ENCODE measurements around the gene TNFSF15.
A peak's percentile ranks its signal among the peaks of the same experiment; 100 is the strongest.
"Not testable (repeated sequence)": the region's sequence is repeated elsewhere in the genome, so short reads cannot be mapped to it uniquely, and the experiment has no call there.

The TNFSF15 gene

DNA sequence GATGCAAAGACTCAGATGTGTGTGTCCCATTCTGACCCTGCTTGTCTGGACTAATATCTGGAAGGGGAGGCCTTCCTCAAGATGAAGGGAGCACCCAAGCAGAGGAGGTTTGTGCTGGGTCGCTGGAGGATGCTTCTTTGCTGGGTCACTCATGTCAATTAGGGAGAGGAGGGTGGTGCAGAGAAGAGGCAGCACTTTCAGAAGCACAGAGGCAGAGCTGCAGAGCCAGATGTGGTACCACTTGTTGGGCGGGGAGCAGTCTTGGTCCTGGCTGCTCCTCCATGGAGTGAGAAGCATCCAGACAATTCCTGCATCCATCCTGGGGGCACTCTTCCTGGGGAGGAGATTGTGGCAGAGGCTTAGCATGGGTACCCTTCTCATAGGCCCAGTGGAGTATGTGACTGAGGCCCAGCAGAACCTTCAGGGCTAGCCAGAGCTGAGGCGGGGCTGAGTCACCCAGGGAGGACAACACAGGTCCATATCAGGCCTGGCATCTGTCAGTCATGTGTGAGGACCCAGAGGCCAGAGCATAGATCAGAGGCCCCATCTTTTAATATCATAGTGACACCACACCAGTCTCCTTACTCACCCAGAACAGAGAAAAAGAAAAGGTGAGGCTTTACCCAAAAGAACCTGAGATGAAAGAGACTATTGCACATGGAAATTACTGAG lies 59.8 kb downstream of the TNFSF15 start:
- DNase-seq: no peak

DNA sequence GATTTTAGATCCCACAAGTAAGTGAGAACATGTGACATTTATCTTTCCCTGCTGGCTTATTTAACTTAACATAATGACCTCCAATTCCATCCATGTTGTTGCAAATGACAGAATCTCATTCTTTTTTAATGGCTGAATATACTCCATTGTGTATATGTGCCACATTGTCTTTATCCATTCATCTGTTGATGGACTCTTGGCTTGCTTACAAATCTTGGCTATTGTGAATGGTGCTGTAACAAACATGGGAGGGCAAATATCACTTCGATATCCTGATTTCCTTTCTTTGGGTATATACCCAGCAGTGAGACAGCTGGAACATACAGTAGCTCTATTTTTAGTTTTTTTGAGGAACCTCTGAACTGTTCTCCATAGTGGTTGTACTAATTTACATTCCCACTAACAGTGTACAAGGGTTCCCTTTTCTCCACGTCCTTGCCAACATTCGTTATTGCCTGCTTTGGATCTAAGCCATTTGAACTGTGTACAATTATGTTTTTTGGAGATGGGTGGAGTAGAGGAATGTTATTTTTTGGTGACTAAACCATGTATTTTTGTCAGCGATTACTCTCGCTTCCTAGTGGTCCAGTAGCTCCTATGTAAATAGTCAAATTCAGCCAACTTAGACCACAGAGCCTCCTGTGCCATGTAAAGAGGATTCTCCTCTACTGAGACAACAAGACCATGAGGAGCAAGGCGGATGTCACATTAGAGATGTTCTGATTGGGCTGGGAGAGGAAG lies 60.6 kb downstream of the TNFSF15 start:
- no peak for DNase-seq

GRCh38 chr9:114743446-114743845 lies 62.4 kb downstream of the TNFSF15 start:
- DNase-seq: no peak

DNA sequence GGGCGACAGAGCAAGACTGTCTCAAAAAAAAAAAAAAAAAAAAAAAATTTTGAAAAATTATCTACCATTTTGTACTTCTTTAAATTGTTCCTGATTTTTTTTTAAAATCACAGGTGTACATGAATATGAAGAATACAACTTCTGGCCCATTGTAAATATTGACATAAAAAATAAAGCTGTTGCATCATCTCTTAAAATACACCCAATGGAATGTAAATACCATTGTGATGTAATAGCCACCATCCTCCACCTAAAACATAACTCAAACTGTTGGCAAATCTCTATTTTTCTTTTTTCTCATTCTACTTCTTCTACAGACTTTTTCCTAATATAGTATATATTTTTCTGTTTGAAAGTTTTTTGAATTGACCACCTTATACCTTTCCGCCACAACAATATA lies 62.9 kb downstream of the TNFSF15 start:
- DNase-seq: no peak

DNA sequence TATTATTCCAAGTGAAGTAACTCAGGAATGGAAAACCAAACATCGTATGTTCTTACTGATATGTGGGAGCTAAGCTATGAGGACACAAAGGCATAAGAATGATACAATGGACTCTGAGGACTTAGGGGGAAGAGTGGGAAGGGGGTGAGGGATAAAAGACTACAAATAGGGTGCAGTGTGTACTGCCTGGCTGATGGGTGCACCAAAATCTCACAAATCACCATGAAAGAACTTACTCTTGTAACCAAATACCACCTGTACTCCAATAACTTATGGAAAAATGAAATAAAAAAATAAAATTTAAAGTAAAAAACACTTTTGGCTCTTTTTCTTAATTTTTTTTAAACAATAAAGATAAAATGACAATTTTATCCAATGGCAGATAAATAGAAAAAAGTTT lies 64.3 kb downstream of the TNFSF15 start:
- not testable (repeated sequence) for DNase-seq

GRCh38 chr9:114738581-114739316 lies 67.1 kb downstream of the TNFSF15 start:
- DNase-seq: peak; percentile 68

DNA sequence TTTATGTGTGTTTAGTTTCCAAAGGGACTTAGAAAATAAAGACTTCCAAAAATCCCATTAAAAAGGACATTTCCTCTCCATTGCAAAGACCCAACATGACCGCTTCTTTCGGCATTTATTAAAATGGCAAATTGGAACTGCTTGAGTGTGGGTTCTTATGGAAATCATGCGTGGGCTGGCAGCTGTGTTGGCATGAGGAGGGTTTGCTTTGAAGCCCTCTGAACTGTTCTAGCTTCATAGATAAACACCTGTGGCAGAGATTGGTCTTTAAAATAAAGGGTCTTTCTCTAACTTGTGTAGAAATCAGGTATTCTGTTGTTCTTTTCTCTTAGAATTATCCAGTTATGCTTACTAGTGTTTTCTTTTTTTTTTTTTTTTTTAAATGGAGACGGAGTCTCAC lies 68.0 kb downstream of the TNFSF15 start:
- no peak for DNase-seq

- DNase-seq: no peak
These were observed 68.7 kb downstream of the TNFSF15 start for GRCh38 chr9:114737118-114737517.

DNA sequence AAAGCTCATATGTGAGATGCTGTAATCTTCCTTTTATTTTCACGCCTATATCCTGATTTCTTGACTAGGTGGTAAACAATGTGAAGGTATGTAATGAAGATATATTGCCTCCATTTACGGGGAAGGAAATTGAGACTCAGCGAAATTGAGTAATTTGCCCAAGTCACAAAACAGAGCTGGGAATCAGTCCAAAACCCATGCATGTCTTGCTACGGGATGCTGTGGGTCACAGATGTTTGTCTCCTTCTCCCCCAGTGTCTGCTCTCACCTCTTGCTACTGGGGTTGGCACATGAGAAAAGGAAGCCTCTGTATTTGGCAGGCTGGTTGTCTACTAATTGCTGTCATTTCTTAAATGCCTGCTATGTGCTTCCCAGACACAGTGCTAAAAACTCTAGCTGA lies 70.1 kb downstream of the TNFSF15 start:
- no peak for DNase-seq

DNA sequence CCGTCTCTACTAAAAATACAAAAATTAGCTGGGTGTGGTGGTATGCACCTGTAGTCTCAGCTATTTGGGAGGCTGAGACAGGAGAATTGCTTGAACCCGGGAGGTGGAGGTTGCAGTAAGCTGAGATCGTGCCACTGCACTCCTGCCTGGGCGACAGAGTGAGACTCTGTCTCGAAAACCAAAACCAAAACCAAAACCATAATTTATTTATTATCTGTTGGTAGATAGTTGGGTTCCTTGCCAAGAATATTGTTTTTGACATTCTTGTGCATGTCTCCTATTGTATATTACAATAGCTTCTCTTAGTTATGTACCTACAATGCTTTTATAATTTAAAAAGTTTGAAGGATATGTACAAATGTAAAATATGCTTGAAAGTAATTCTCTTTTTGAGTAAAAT lies 70.7 kb downstream of the TNFSF15 start:
- not testable (repeated sequence) for DNase-seq

Measured in left hindlimb (tissue), 1 donor.